K562 (cell line): Measurements from ENCODE around the gene CACNA1A. TPM values are rescaled to one million over a fixed set of nuclear protein-coding genes. Genes with fewer than 3 reads are reported as not detected.

Experiments used
- ATAC-seq: fragments of 200-7000 bp; cut with Tn5 transposase; 3 replicates; pipeline ENCODE4 v1.9.1; 2020; ENCODE audit warnings: moderate library complexity
- BruUV-seq: library from RNA; stranded (reverse); fragments of 400-500 nt; replicated peaks from 2 replicates; lab custom pipeline; 2021; lab: Mats Ljungman, UMichigan
- CTCF ChIA-PET: fragments of 300-600 bp; formaldehyde crosslinking; extraction: SDS; loops from one replicate; lab custom pipeline; 2021; ENCODE audit warnings: low intra/inter-chr PET ratio; lab: Yijun Ruan, JAX
- POLR2A ChIA-PET: fragments of 300-600, 350-650 bp; sonication (Branson Sonifier 250); formaldehyde crosslinking; extraction: SDS; loops from one replicate; lab custom pipeline; 2021; ENCODE audit warnings: antibody characterized with exemption, inconsistent platforms; lab: Yijun Ruan, JAX
- DNase-seq, 4 experiments: peaks; one replicate each; pipeline versions ENCODE4 v3.0.0 to v3.0.0-alpha.2; 2011 to 2018; ENCODE audit warnings: low spot score in 3 of 4, mixed read lengths in 3 of 4; ENCODE audit errors: extremely low read depth in 1 of 4
- FAIRE-seq: peaks from 2 replicates; lab custom pipeline; 2011; peaks lifted over from hg19 to GRCh38; lab: Jason Lieb, UNC
- H2AFZ ChIP-seq: 2 replicates; pipeline ENCODE4 v1.6.0; 2011; ENCODE audit warnings: low read depth, low read length, control low read depth, inconsistent platforms
- H3K27ac ChIP-seq: fragments of 200-600 bp; 3 replicates; pipeline ENCODE4 v1.8.0; 2011; ENCODE audit warnings: low read depth, mild to moderate bottlenecking, control low read depth, inconsistent platforms, low read length, moderate library complexity, mixed read lengths; ENCODE audit errors: extremely low read depth
- H3K27me3 ChIP-seq, 2 experiments: fragments of 300-600 bp in 1 of 2; 2 replicates in 1 of 2; 3 replicates in 1 of 2; pipeline versions ENCODE4 v1.6.0 to v1.8.0; 2011; ENCODE audit warnings: inconsistent platforms in 2 of 2, low read length in 2 of 2, mild to moderate bottlenecking in 1 of 2, mixed read lengths in 1 of 2, moderate library complexity in 1 of 2; ENCODE audit not compliant: control insufficient read depth in 2 of 2, insufficient read depth in 2 of 2
- H3K36me3 ChIP-seq: fragments of 300-600 bp; 3 replicates; pipeline ENCODE4 v1.8.0; 2011; ENCODE audit warnings: mild to moderate bottlenecking, low read length, inconsistent platforms; ENCODE audit not compliant: control insufficient read depth, insufficient read depth
- H3K4me1 ChIP-seq, 2 experiments: fragments of 200-600 bp in 1 of 2; replicated peaks in 1 of 2; 2 replicates in 1 of 2; 3 replicates in 1 of 2; pipeline versions ENCODE4 v1.5.1 to v1.8.0; 2011; ENCODE audit warnings: inconsistent platforms in 2 of 2, low read length in 2 of 2, mild to moderate bottlenecking in 1 of 2, mixed read lengths in 1 of 2, moderate library complexity in 1 of 2; ENCODE audit not compliant: control insufficient read depth in 2 of 2, insufficient read depth in 2 of 2
- H3K4me2 ChIP-seq: 2 replicates; pipeline ENCODE4 v1.6.1; 2011; ENCODE audit warnings: low read length, control low read depth, inconsistent platforms, mixed read lengths; ENCODE audit not compliant: insufficient read depth
- H3K4me3 ChIP-seq: fragments of 200-600 bp; sonication (generic), shearing (Covaris generic); 2 replicates; pipeline ENCODE4 v1.5.1; 2016; ENCODE audit warnings: control low read depth, inconsistent platforms
- H3K79me2 ChIP-seq: fragments of 200-600 bp; 3 replicates; pipeline ENCODE4 v1.8.0; 2011; ENCODE audit warnings: low read length, inconsistent platforms; ENCODE audit not compliant: control insufficient read depth, insufficient read depth
- H3K9ac ChIP-seq, 2 experiments: 2 replicates each; pipeline versions ENCODE4 v1.6.0 to v1.6.1; 2011; ENCODE audit warnings: low read depth in 2 of 2, low read length in 2 of 2, control low read depth in 1 of 2, inconsistent platforms in 1 of 2, mild to moderate bottlenecking in 1 of 2, mixed read lengths in 1 of 2; ENCODE audit not compliant: insufficient read depth in 1 of 2
- H3K9me1 ChIP-seq: one replicate; pipeline ENCODE4 v1.6.0; 2011; ENCODE audit warnings: inconsistent platforms, mild to moderate bottlenecking, low read length, moderate library complexity; ENCODE audit not compliant: control insufficient read depth, insufficient read depth
- H3K9me3 ChIP-seq: replicated peaks from 2 replicates; pipeline ENCODE4 v1.5.1; 2011; ENCODE audit warnings: low read depth, low read length, inconsistent platforms; ENCODE audit not compliant: control insufficient read depth, insufficient read depth
- H4K20me1 ChIP-seq: replicated peaks from 2 replicates; pipeline ENCODE4 v1.6.1; 2011; ENCODE audit warnings: low read length, inconsistent platforms, mixed read lengths; ENCODE audit not compliant: control insufficient read depth, insufficient read depth
- FOSL1 ChIP-seq: fragments of 200-800 bp; sonication (Bioruptor generic); conservative IDR thresholded peaks from 2 replicates; pipeline ENCODE4 v1.6.1; 2016; ENCODE audit warnings: missing genetic modification characterization, missing compliant biosample characterization
- FOXK1 ChIP-seq: sonication (generic); formaldehyde crosslinking; IDR thresholded peaks from 2 replicates; pipeline ENCODE4 v1.8.0; 2022; ENCODE audit warnings: missing genetic modification reagents, mild to moderate bottlenecking, borderline replicate concordance
- FOXP1 ChIP-seq: sonication (generic); formaldehyde crosslinking; IDR thresholded peaks from 2 replicates; pipeline ENCODE4 v1.8.0; 2022; ENCODE audit warnings: mild to moderate bottlenecking, missing genetic modification reagents
- GATA2 ChIP-seq: sonication (generic); formaldehyde crosslinking; IDR thresholded peaks from 2 replicates; pipeline ENCODE4 v1.4.0; 2020; ENCODE audit warnings: mild to moderate bottlenecking, missing genetic modification reagents
- HMGN3 ChIP-seq: IDR thresholded peaks from 2 replicates; pipeline ENCODE4 v1.6.1; 2011; ENCODE audit warnings: borderline replicate concordance, low read depth, mild to moderate bottlenecking, mixed read lengths, low read length; ENCODE audit not compliant: insufficient read length; ENCODE audit errors: extremely low read depth
- MAZ ChIP-seq, 2 experiments: fragments of 450-650 bp in 1 of 2; sonication (generic) in 1 of 2; formaldehyde crosslinking; IDR thresholded peaks in 1 of 2; conservative IDR thresholded peaks in 1 of 2; 2 replicates each; pipeline versions ENCODE4 v1.4.0 to v1.5.0; 2020; ENCODE audit warnings: mild to moderate bottlenecking in 1 of 2, missing genetic modification reagents in 1 of 2
- NFATC3 ChIP-seq: fragments of 450-650 bp; IDR thresholded peaks from 2 replicates; pipeline ENCODE4 v1.6.1; 2017; ENCODE audit warnings: mild to moderate bottlenecking
- PATZ1 ChIP-seq: fragments of 250-450 bp; sonication (Bioruptor Pico); IDR thresholded peaks from 2 replicates; pipeline ENCODE4 v1.5.0; 2020; ENCODE audit warnings: mild to moderate bottlenecking, borderline replicate concordance
- RFX5 ChIP-seq: IDR thresholded peaks from 2 replicates; pipeline ENCODE4 v1.6.1; 2011; ENCODE audit warnings: low read depth, mild to moderate bottlenecking, improper control_type of control experiment, low read length
- RFX7 ChIP-seq: fragments of 250-450 bp; sonication (Bioruptor Pico); IDR thresholded peaks from 2 replicates; pipeline ENCODE4 v1.5.1; 2021; ENCODE audit warnings: mild to moderate bottlenecking
- SRSF9 ChIP-seq: fragments of 200-400 bp; formaldehyde crosslinking; IDR thresholded peaks from 2 replicates; pipeline ENCODE4 v1.6.1; 2017; ENCODE audit warnings: low read depth, low read length, borderline replicate concordance
- UBTF ChIP-seq, 2 experiments: IDR thresholded peaks; 2 replicates each; pipeline ENCODE4 v1.6.1; 2012; ENCODE audit warnings: improper control_type of control experiment in 2 of 2, low read depth in 2 of 2, low read length in 2 of 2, borderline replicate concordance in 1 of 2
- ZNF561 ChIP-seq: fragments of 450-650 bp; formaldehyde crosslinking; conservative IDR thresholded peaks from 2 replicates; pipeline ENCODE4 v1.4.0; 2020; ENCODE audit warnings: mild to moderate bottlenecking, moderate library complexity
- WGBS: fragments of 100-300 bp; shearing (Covaris generic); methylation state at CpG from one replicate; pipeline ENCODE4 v1.1.6; 2016; ENCODE audit warnings: low coverage, mixed read lengths; ENCODE audit not compliant: insufficient coverage; ENCODE audit errors: missing lambda C conversion rate; 5-methylcytosine and 5-hydroxymethylcytosine counted together
- in situ Hi-C: fragments of 300-500 bp; cut with MboI; formaldehyde crosslinking; loops from 4 replicates; pipeline ENCODE4 v1.15.0; 2018; ENCODE audit warnings: inconsistent platforms, mixed read lengths
- intact Hi-C: fragments of 100-400 bp; cut with micrococcal nuclease; formaldehyde crosslinking; loops from 2 replicates; pipeline ENCODE4 v1.14.2; 2022
- polyA plus RNA-seq, 8 experiments: library from polyadenylated mRNA; depleted of rRNA in 4 of 8; stranded (reverse) in 5 of 8; unstranded in 3 of 8; fragments of >200 nt; fragmentation: Nextera tagmentation in 2 of 8; fragmentation: Illumina TruSeq in 1 of 8; extraction: Ambion mirVana in 2 of 8; extraction: Trizol in 1 of 8; gene quantifications; 2 replicates each; pipeline versions ENCODE4 v1.2.1 to v1.2.3, GENCODE V29; 2011 to 2014; ENCODE audit warnings: inconsistent platforms in 1 of 8, missing spikeins in 1 of 8
- total RNA-seq, 7 experiments: library from RNA; depleted of rRNA in 6 of 7; stranded (reverse); fragments of >200 nt in 6 of 7; fragmentation: Illumina TruSeq in 2 of 7; extraction: Trizol in 2 of 7; gene quantifications; 2 replicates each; pipeline versions ENCODE4 v1.2.1 to v1.2.3, GENCODE V29; 2011 to 2021; ENCODE audit warnings: low replicate concordance in 1 of 7
- TF ChIP-seq, protein P1 (sequence below): fragments of 450-650 bp; formaldehyde crosslinking; IDR thresholded peaks from 2 replicates; pipeline ENCODE4 v1.4.0; 2022; ENCODE audit warnings: missing genetic modification characterization

The CACNA1A gene
- total and polyA plus RNA-seq, 9 of the 15 experiments (the other 6 are each of a cell fraction or from before 2014, with no cell fraction given) = 0.03 to 0.20 (median 0.09) TPM; not detected in 1

DNA sequence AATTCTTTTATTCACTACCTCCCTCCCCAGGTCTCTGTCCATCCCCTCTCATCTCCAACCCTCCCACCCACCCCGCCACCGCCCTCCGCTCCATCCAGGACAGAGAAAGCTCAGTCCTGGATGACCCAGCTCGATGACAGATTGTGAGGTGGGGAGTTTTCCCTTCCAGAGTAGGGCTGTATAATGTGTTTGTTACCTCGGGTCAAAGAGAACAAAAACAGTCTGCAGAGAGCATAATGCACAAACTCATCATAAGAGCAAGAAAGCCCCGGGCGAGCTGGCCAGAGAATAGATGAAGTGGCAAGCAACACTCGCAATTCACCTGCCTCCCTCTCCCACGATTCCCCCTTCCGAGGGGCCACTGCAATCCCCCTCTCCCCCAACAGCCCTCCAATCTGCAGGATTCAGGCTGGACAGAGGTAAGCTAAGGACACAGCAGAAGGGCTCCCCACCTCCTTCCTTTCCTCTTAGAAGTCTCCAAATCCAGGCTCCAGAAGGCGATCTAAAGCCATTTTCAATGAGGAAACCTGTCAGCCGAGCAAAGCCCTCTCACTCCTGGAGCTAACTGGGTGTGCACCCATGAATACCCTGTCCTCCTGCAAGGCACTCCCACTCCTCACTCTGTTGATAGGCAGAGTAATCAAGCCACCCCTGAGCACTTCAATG lies 2.6 kb downstream of the CACNA1A start (continued):
- TF ChIP-seq FOXP1 (CRISPR knock-in tag) (no peak), HMGN3 (no peak), SRSF9 (no peak), NFATC3 (no peak), FOSL1 (no peak), RFX7 (CRISPR knock-in tag) (no peak), ZNF561 (CRISPR knock-in tag) (no peak), GATA2 (CRISPR knock-in tag) (no peak), FOXK1 (no peak)

DNA sequence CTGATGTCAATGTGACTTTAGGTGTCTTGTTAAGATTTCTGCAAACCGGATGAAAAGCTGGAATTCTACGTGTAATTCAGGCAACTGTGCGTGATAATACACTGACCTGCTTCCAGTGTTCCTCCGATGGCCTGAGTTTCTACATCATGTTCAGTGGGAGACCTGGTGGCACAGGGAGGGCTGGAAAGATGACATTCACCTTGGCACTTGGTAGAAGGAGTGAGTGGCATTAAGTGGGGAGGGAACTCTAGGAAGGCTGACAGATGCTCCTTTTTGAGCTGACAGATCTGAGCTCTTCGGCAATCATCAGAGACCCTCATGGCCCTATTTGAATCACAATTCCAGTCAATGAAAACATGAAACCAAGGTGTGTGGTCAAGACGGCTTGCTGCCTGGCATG lies 4.0 kb downstream of the CACNA1A start:
- in situ Hi-C loops = no loop called here
- Histone ChIP-seq H3K27me3 (peaks cover 26 to 61% of the 10 kb centered on the region in 2 experiments; a peak in 4 of 5 replicates), H3K27ac (no peak overlapping the region), H4K20me1 (no peaks in the 10 kb centered on the region), H3K9me1 (no peaks in the 10 kb centered on the region), H3K79me2 (no peaks in the 10 kb centered on the region), H3K9ac (no peak overlapping the region), H2AFZ (no peak overlapping the region), H3K4me1 (peaks cover 0 to 4% of the 10 kb centered on the region in 2 experiments; a peak in 1 of 5 replicates), H3K4me2 (no peak overlapping the region), H3K36me3 (no peaks in the 10 kb centered on the region), H3K4me3 (no peak overlapping the region), H3K9me3 (no peaks in the 10 kb centered on the region)
- CTCF ChIA-PET = no interaction called here
- BruUV-seq = no TSS peak
- no peak for FAIRE-seq
- no peak for DNase-seq
- POLR2A ChIA-PET = no interaction called here
- intact Hi-C loops = no loop called here
- no peak for ATAC-seq
- 1% methylated on average over 6 of the region's 6 CpGs for WGBS
- TF ChIP-seq MAZ (CRISPR knock-in tag; conservative IDR thresholded peaks at IDR 0.05 in 1 of 2, IDR thresholded peaks at IDR 0.05 in 1 of 2) = no peak
- TF ChIP-seq PATZ1 (CRISPR knock-in tag) = no peak
- TF ChIP-seq, protein P1, sequence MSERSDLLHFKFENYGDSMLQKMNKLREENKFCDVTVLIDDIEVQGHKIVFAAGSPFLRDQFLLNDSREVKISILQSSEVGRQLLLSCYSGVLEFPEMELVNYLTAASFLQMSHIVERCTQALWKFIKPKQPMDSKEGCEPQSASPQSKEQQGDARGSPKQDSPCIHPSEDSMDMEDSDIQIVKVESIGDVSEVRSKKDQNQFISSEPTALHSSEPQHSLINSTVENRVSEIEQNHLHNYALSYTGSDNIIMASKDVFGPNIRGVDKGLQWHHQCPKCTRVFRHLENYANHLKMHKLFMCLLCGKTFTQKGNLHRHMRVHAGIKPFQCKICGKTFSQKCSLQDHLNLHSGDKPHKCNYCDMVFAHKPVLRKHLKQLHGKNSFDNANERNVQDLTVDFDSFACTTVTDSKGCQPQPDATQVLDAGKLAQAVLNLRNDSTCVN (CRISPR knock-in tag) = no peak
- TF ChIP-seq RFX5 = no peak
- TF ChIP-seq UBTF (IDR thresholded peaks at IDR 0.05; ENCODE audit: borderline replicate concordance in 1 of 2, low read depth in 2 of 2, low read length in 2 of 2) = no peak
